G401 (cell line): Measurements from ENCODE around the gene LMAN2. TPM values are rescaled to one million over a fixed set of nuclear protein-coding genes. Genes with fewer than 3 reads are reported as not detected.
"Not testable (repeated sequence)": the region's sequence is repeated elsewhere in the genome, so short reads cannot be mapped to it uniquely, and the experiment has no call there.

ENCODE experiments used
- DNase-seq: peaks from one replicate; pipeline ENCODE4 v3.0.0-alpha.2; 2015; ENCODE audit warnings: low spot score
- in situ Hi-C: cut with HindIII; loops from 2 replicates; pipeline ENCODE4 v1.10.0; 2016; ENCODE audit warnings: low sequenced_read_pairs, mixed read lengths
- total RNA-seq: library from RNA; depleted of rRNA; stranded (reverse); fragments of >200 nt; shearing (Covaris generic); gene quantifications from 2 replicates; pipeline ENCODE4 v1.2.3, GENCODE V29; 2014

Gene LMAN2
- total RNA-seq, 1 experiment from 2014 or later = 257 TPM

- in situ Hi-C loops = no loop called here
- no peak for DNase-seq
Measured at GRCh38 chr5:177367323-177367848, 15.9 kb upstream of the LMAN2 start.

GRCh38 chr5:177366528-177367322, 15.3 kb upstream of the LMAN2 start:
- in situ Hi-C loops = no loop called here
- DNase-seq = peak; percentile 66

- no peak for DNase-seq
- in situ Hi-C loops = no loop called here
Measured at GRCh38 chr5:177365845-177366527, 14.5 kb upstream of the LMAN2 start.

- DNase-seq = no peak
- in situ Hi-C loops = no loop called here
Measured at GRCh38 chr5:177364159-177364962, 12.9 kb upstream of the LMAN2 start.

GRCh38 chr5:177363565-177363964, 12.1 kb upstream of the LMAN2 start:
- no peak for DNase-seq
- in situ Hi-C loops = no loop called here

- in situ Hi-C loops = no loop called here
- peak; percentile 35 for DNase-seq
Measured at GRCh38 chr5:177362610-177363507, 11.4 kb upstream of the LMAN2 start.

- no peak for DNase-seq
- in situ Hi-C loops = no loop called here
Measured at GRCh38 chr5:177362292-177362609, 10.8 kb upstream of the LMAN2 start.

GRCh38 chr5:177361418-177362291, 10.2 kb upstream of the LMAN2 start:
- in situ Hi-C loops = no loop called here
- no peak for DNase-seq

- in situ Hi-C loops, DNase-seq: not testable (repeated sequence)
Measured at GRCh38 chr5:177360740-177361139, 9.3 kb upstream of the LMAN2 start.

- in situ Hi-C loops = no loop called here
- no peak for DNase-seq
Measured at GRCh38 chr5:177359860-177360259, 8.4 kb upstream of the LMAN2 start.

GRCh38 chr5:177359451-177359851, 8.0 kb upstream of the LMAN2 start:
- no peak for DNase-seq
- in situ Hi-C loops = no loop called here

GRCh38 chr5:177358370-177358819, 6.9 kb upstream of the LMAN2 start:
- in situ Hi-C loops = no loop called here
- DNase-seq = no peak

GRCh38 chr5:177357459-177358351, 6.2 kb upstream of the LMAN2 start, which contains the start of gene RGS14:
RGS14 (plus strand) TSS chr5:177357924; CDS start chr5:177358025, 101 bp downstream.
- in situ Hi-C loops = no loop called here
- no peak for DNase-seq

- DNase-seq = no peak
- in situ Hi-C loops = no loop called here
Measured at GRCh38 chr5:177357146-177357458, 5.6 kb upstream of the LMAN2 start.

GRCh38 chr5:177356746-177357145, 5.3 kb upstream of the LMAN2 start:
- in situ Hi-C loops = no loop called here
- no peak for DNase-seq

GRCh38 chr5:177355868-177356168, 4.3 kb upstream of the LMAN2 start:
- no peak for DNase-seq
- in situ Hi-C loops = no loop called here

- DNase-seq = no peak
- in situ Hi-C loops = no loop called here
Measured at GRCh38 chr5:177355162-177355867, 3.8 kb upstream of the LMAN2 start.
